Measurements from ENCODE around the gene AFF3. TPM values are rescaled to one million over a fixed set of nuclear protein-coding genes. Genes with fewer than 3 reads are reported as not detected.

The AFF3 gene
- total and polyA plus RNA-seq, 2 of the 8 experiments (the other 6 are each of a cell fraction or from before 2014, with no cell fraction given): 0.27 to 3.0 TPM

- Histone ChIP-seq H3K18ac (ENCODE audit: extremely low read depth, low read length) (no peak overlapping the region), H3K23ac (ENCODE audit: insufficient read length) (no peak overlapping the region), H3K4me2 (ENCODE audit: insufficient read depth in 1 of 2, low read depth in 2 of 2, low read length in 2 of 2) (no peak overlapping the region), H3K27ac (ENCODE audit: low read depth, low read length) (no peak overlapping the region), H3K56ac (replicated peaks; ENCODE audit: insufficient read length, low read depth, low read length) (no peak overlapping the region), H2AK5ac (ENCODE audit: low read depth, low read length) (no peak overlapping the region), H3K79me1 (ENCODE audit: low read depth, low read length) (no peaks in the 10 kb centered on the region), H3K36me3 (ENCODE audit: control insufficient read depth in 2 of 4, insufficient read depth in 4 of 4, low read length in 3 of 4) (no peaks in the 10 kb centered on the region), H2BK12ac (ENCODE audit: low read depth, low read length) (no peak overlapping the region), H3K4me3 (ENCODE audit: extremely low read depth in 1 of 4, insufficient read depth in 2 of 4, low read depth in 3 of 4, low read length in 4 of 4) (no peak overlapping the region), H3K79me2 (ENCODE audit: control insufficient read depth in 1 of 2, insufficient read depth in 2 of 2, low read length in 2 of 2) (no peaks in the 10 kb centered on the region), H3K4me1 (replicated peaks in 1 of 4; ENCODE audit: control insufficient read depth in 3 of 4, insufficient read depth in 4 of 4, low read length in 3 of 4) (peaks cover 0 to 4% (median 0%) of the 10 kb centered on the region in 4 experiments; a peak in 2 of 7 replicates), H3K14ac (ENCODE audit: insufficient read length) (no peak overlapping the region), H2BK5ac (ENCODE audit: low read depth, low read length) (no peak overlapping the region), H3K9me3 (ENCODE audit: insufficient read depth in 2 of 2, low read depth in 1 of 2, low read length in 1 of 2) (no peaks in the 10 kb centered on the region), H2BK20ac (ENCODE audit: low read length) (no peak overlapping the region), H2BK120ac (replicated peaks; ENCODE audit: low read depth, low read length) (no peak overlapping the region), H3K27me3 (replicated peaks in 1 of 4; ENCODE audit: control insufficient read depth in 3 of 4, extremely low read depth in 1 of 4, insufficient read depth in 3 of 4, low read length in 3 of 4) (no peaks in the 10 kb centered on the region), H3K4ac (replicated peaks; ENCODE audit: insufficient read length, low read depth, low read length) (no peak overlapping the region), H4K8ac (ENCODE audit: extremely low read depth, insufficient read depth, low read length) (no peak overlapping the region), H2BK15ac (ENCODE audit: low read length) (no peak overlapping the region), H4K91ac (replicated peaks; ENCODE audit: insufficient read length, low read length) (no peak overlapping the region), H3K9ac (replicated peaks in 1 of 4; ENCODE audit: extremely low read depth in 1 of 4, low read depth in 3 of 4, low read length in 3 of 4) (no peak overlapping the region), H3K23me2 (ENCODE audit: low read depth, low read length) (no peaks in the 10 kb centered on the region), H4K5ac (ENCODE audit: insufficient read length, low read depth, low read length) (no peak overlapping the region), H2AFZ (ENCODE audit: low read length) (no peak overlapping the region), H4K20me1 (replicated peaks in 1 of 2; ENCODE audit: control insufficient read depth in 1 of 2, insufficient read depth in 2 of 2, low read length in 2 of 2) (no peaks in the 10 kb centered on the region)
- ChIA-PET POLR2A (ENCODE audit: partially characterized antibody) (no interaction called here), CTCF (ENCODE audit: partially characterized antibody) (interaction anchor here (0.6 kb wide), 1 partner anchor 137 kb away, joined by 3 read pairs; no protein-coding TSS in a partner anchor)
- no peak for TF ChIP-seq TBP (IDR thresholded peaks at IDR 0.05; ENCODE audit: low read depth, low read length)
- no peak for TF ChIP-seq SIRT6 (IDR thresholded peaks at IDR 0.05; ENCODE audit: low read length)
- TF ChIP-seq POLR2AphosphoS5 (IDR thresholded peaks at IDR 0.05; ENCODE audit: low read depth, low read length): no peak
- TF ChIP-seq RBBP5 (IDR thresholded peaks at IDR 0.05; ENCODE audit: borderline replicate concordance, low read depth, low read length): no peak
- WGBS, 2 experiments (ENCODE audit: extremely low coverage in 1 of 2, insufficient coverage in 1 of 2, insufficient read length in 1 of 2, insufficient replicate concordance in 2 of 2, low coverage in 1 of 2, low lambda C conversion rate in 2 of 2, missing lambda C conversion rate in 1 of 2): 93% methylated on average over 2 of the region's 2 CpGs; no CpG with 5 or more reads in 1 of the 2 experiments
- DNase-seq (ENCODE audit: low read depth in 1 of 2, low spot score in 2 of 2) (no peak), FAIRE-seq (no peak)
Observed at GRCh38 chr2:99496021-99496420, 646.4 kb downstream of the AFF3 start.

Other genes with a start within 250 kb of the AFF3 start
- 0.42 and 0.74 TPM in 2 replicates for gene LONRF2, start 179.9 kb upstream of the AFF3 start, total RNA-seq (2021; fragmentation: NEBNext Ultra II Directional; extraction: Animal tissue kit (Norgen Biotek cat#: 25700))
- 0.22 and 0.24 TPM in 2 replicates for gene LONRF2, start 179.9 kb upstream of the AFF3 start, polyA plus RNA-seq (2011; rRNA removed)